Stomach (tissue), 4 donors: ENCODE data around the gene MRPL24.

Source experiments
- CTCF ChIP-seq, 7 experiments: fragments of 450-650 bp in 4 of 7; fragments of 200-600 bp in 3 of 7; sonication (generic) in 3 of 7; IDR thresholded peaks; one replicate each; pipeline ENCODE4 v1.5.1; 2016 to 2019; ENCODE audit warnings: antibody characterized with exemption in 7 of 7, control low read depth in 2 of 7, mild to moderate bottlenecking in 1 of 7
- EP300 ChIP-seq: sonication (generic); formaldehyde crosslinking; IDR thresholded peaks from one replicate; pipeline ENCODE4 v1.6.1; 2017; ENCODE audit warnings: antibody characterized with exemption
- POLR2A ChIP-seq, 4 donors: fragments of 450-650 bp; IDR thresholded peaks; one replicate each; pipeline ENCODE4 v1.6.1; 2016; ENCODE audit warnings: antibody characterized with exemption in 4 of 4, control low read depth in 2 of 4, mild to moderate bottlenecking in 1 of 4, moderate library complexity in 1 of 4

DNA sequence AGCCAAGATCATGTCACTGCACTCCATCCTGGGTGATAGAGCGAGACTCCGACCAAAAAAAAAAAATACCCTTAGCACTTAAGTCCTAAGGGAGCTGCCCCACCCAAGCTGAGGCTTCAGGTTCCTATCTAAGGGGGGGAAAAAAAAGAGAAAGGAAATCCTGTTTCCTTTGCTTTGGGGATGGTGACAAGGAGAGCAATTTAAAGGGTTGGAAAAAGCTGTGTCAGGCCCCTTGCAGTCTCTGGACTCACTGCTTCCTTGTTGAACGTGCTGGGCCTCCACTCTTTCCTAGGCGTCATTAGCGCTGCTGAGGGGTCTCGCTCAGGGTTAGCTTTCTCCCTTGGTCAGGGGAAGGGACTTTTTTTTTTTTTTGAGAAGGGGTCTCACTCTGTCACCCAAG is 44.6 kb upstream of the MRPL24 start:
- TF ChIP-seq CTCF (IDR thresholded peaks at IDR 0.05) (no peak), POLR2A (IDR thresholded peaks at IDR 0.05) (no peak), EP300 (no peak)
